ENCODE data around the gene HEATR5B. TPM values are rescaled to one million over a fixed set of nuclear protein-coding genes. Genes with fewer than 3 reads are reported as not detected.

Gene HEATR5B
- total and polyA plus RNA-seq, 10 of the 15 experiments (the other 5 are each of a cell fraction or from before 2014, with no cell fraction given), result 4.1 to 34.7 (median 17.7) TPM

DNA sequence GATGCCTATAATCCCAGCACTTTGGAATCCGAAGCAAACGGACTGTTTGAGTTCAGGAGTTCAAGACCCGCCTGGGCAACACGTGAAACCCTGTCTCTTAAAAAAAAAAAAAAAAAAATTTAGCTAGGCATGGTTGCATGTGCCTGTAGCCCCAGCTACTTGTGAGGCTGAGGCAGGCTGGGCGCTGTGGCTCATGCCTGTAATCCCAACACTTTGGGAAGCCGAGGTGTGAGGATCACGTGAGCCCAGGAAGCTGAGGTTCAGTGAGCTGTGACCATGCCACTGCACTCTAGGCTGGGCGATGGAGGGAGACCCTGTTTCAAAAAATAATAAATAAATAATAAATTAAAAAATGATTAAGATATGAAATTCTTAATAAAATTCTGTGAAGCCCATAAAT is 108.9 kb downstream of the HEATR5B start:
- no peak overlapping the region for H3K9ac ChIP-seq (ENCODE audit: control insufficient read depth, insufficient read depth, low read length)
- in situ Hi-C loops (cut with MboI) (no loop called here), intact Hi-C loops (cut with micrococcal nuclease; ENCODE audit: unreplicated experiment) (no loop called here)
- ChIA-PET RAD21 (ENCODE audit: unreplicated experiment) (no interaction called here), SMC1A (ENCODE audit: uncharacterized antibody, unreplicated experiment) (interaction anchor here (0.6 kb wide), 1 partner anchor 439 kb away, joined by 3 read pairs; no protein-coding TSS in a partner anchor), CTCF (interaction anchor here (0.6 kb wide), 1 partner anchor 1659 kb away, joined by 3 read pairs; no protein-coding TSS in a partner anchor), POLR2A (interaction anchor here (0.6 kb wide), 2 partner anchors 25 to 189 kb away, joined by 3 read pairs; no protein-coding TSS in a partner anchor)
- no peak for TF ChIP-seq TCF7 (IDR thresholded peaks at IDR 0.05; ENCODE audit: borderline replicate concordance)
- TF ChIP-seq SPI1 (IDR thresholded peaks at IDR 0.05; ENCODE audit: borderline replicate concordance, insufficient read depth, low read depth, low read length), result no peak
- no peak for TF ChIP-seq NFYA (IDR thresholded peaks at IDR 0.05; ENCODE audit: borderline replicate concordance, low read depth, low read length)
- no peak for TF ChIP-seq MAX (IDR thresholded peaks at IDR 0.05; ENCODE audit: low read depth, low read length)
- FAIRE-seq (no peak), ATAC-seq (no peak), DNase-seq (ENCODE audit: low read depth, low spot score) (no peak)
- no peak overlapping the region for H3K27ac ChIP-seq (ENCODE audit: control insufficient read depth, insufficient read depth)
- H3K9me3 ChIP-seq (replicated peaks; ENCODE audit: control insufficient read depth, insufficient read depth, low read length), result no peaks in the 10 kb centered on the region
- no peaks in the 10 kb centered on the region for H3K79me2 ChIP-seq (ENCODE audit: control insufficient read depth, insufficient read depth, low read length)
- no peaks in the 10 kb centered on the region for H4K20me1 ChIP-seq (ENCODE audit: control insufficient read depth, insufficient read depth)
- H3K27me3 ChIP-seq (replicated peaks in 1 of 2; ENCODE audit: control insufficient read depth in 2 of 2, insufficient read depth in 2 of 2, low read length in 1 of 2), result no peaks in the 10 kb centered on the region
- 80% methylated on average over 8 of the region's 8 CpGs for WGBS (ENCODE audit: insufficient coverage, insufficient replicate concordance, low lambda C conversion rate, missing lambda C conversion rate)
- 0 out of 4 replicates have a peak, but pooled peaks cover 0 to 1% of the 10 kb centered on the region in 2 experiments for H3K36me3 ChIP-seq (ENCODE audit: control insufficient read depth in 2 of 2, insufficient read depth in 2 of 2, low read length in 1 of 2)
- H3K4me3 ChIP-seq, result no peak overlapping the region
- no TSS peak for BruUV-seq (replicated peaks)
- no peaks in the 10 kb centered on the region for H3K4me1 ChIP-seq (ENCODE audit: control insufficient read depth, insufficient read depth, low read length)
- no peak overlapping the region for H2AFZ ChIP-seq (ENCODE audit: control insufficient read depth, low read depth, low read length)
- no peak overlapping the region for H3K4me2 ChIP-seq (ENCODE audit: control insufficient read depth, insufficient read depth)

DNA sequence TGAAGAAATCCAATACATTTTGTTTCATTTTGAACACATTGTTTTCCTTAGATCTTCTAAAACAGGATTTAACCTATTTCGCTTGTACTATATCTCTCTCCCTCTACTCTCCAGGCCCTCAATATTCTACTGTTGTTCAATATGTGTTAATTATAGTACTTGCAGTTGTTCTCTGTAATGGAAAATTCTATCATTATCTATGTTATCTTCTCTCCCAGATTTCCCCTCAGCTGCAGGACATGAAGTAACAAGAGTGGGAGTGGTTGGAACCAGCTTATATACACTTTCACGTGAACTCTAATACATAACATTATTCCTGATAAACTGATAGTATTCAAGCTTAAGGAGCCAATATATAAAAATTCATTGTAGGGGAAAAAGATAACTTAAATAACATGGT is 110.9 kb downstream of the HEATR5B start:
- Histone ChIP-seq H3K4me3 (no peak overlapping the region), H3K4me1 (ENCODE audit: control insufficient read depth, insufficient read depth, low read length) (no peaks in the 10 kb centered on the region), H3K9ac (ENCODE audit: control insufficient read depth, insufficient read depth, low read length) (no peak overlapping the region), H3K27ac (ENCODE audit: control insufficient read depth, insufficient read depth) (no peak overlapping the region), H3K27me3 (replicated peaks in 1 of 2; ENCODE audit: control insufficient read depth in 2 of 2, insufficient read depth in 2 of 2, low read length in 1 of 2) (no peaks in the 10 kb centered on the region), H3K4me2 (ENCODE audit: control insufficient read depth, insufficient read depth) (no peak overlapping the region), H3K79me2 (ENCODE audit: control insufficient read depth, insufficient read depth, low read length) (no peaks in the 10 kb centered on the region), H3K9me3 (replicated peaks; ENCODE audit: control insufficient read depth, insufficient read depth, low read length) (no peaks in the 10 kb centered on the region), H3K36me3 (ENCODE audit: control insufficient read depth in 2 of 2, insufficient read depth in 2 of 2, low read length in 1 of 2) (no peaks in the 10 kb centered on the region), H4K20me1 (ENCODE audit: control insufficient read depth, insufficient read depth) (no peaks in the 10 kb centered on the region), H2AFZ (ENCODE audit: control insufficient read depth, low read depth, low read length) (no peak overlapping the region)
- intact Hi-C loops (cut with micrococcal nuclease; ENCODE audit: unreplicated experiment), result no loop called here
- SMC1A ChIA-PET (ENCODE audit: uncharacterized antibody, unreplicated experiment), result interaction anchor here (0.6 to 1.4 kb wide), 3 partner anchors 11 to 30 kb away, joined by 3 to 4 read pairs (median 3); no protein-coding TSS in a partner anchor
- CTCF ChIA-PET, result interaction anchor here (0.6 to 1.4 kb wide), 4 partner anchors 14 to 1343 kb away, joined by 3 read pairs; partner anchors contain the start of genes GPATCH11 and HEATR5B
- ATAC-seq, result no peak
- 73% methylated on average over 2 of the region's 2 CpGs for WGBS (ENCODE audit: insufficient coverage, insufficient replicate concordance, low lambda C conversion rate, missing lambda C conversion rate)
- no peak for DNase-seq (ENCODE audit: low read depth, low spot score)
- no peak for FAIRE-seq
- RAD21 ChIA-PET (ENCODE audit: unreplicated experiment), result no interaction called here
- in situ Hi-C loops (cut with MboI), result no loop called here
- TF ChIP-seq YY1 (IDR thresholded peaks at IDR 0.05; ENCODE audit: low read depth, low read length) (no peak), EZH2 (IDR thresholded peaks at IDR 0.05; ENCODE audit: borderline replicate concordance, control insufficient read depth, low read depth, low read length) (no peak)
- no TSS peak for BruUV-seq (replicated peaks)
- POLR2A ChIA-PET, result interaction anchor here (1.1 kb wide), 1 partner anchor 10 kb away, joined by 4 read pairs; no protein-coding TSS in a partner anchor

Measured in GM12878 (cell line).